ENCODE measurements around the gene SOX14. TPM values are rescaled to one million over a fixed set of nuclear protein-coding genes. Genes with fewer than 3 reads are reported as not detected.

SOX14 gene
- total RNA-seq, 1 experiment from 2014 or later: not detected

- TF ChIP-seq, protein P1, sequence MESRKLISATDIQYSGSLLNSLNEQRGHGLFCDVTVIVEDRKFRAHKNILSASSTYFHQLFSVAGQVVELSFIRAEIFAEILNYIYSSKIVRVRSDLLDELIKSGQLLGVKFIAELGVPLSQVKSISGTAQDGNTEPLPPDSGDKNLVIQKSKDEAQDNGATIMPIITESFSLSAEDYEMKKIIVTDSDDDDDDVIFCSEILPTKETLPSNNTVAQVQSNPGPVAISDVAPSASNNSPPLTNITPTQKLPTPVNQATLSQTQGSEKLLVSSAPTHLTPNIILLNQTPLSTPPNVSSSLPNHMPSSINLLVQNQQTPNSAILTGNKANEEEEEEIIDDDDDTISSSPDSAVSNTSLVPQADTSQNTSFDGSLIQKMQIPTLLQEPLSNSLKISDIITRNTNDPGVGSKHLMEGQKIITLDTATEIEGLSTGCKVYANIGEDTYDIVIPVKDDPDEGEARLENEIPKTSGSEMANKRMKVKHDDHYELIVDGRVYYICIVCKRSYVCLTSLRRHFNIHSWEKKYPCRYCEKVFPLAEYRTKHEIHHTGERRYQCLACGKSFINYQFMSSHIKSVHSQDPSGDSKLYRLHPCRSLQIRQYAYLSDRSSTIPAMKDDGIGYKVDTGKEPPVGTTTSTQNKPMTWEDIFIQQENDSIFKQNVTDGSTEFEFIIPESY (IDR thresholded peaks at IDR 0.05; ENCODE audit: extremely low read depth, insufficient replicate concordance, low read length): no peak
- TF ChIP-seq FOSL1 (IDR thresholded peaks at IDR 0.05; ENCODE audit: low read depth) (no peak), CEBPB (IDR thresholded peaks at IDR 0.05; ENCODE audit: low read depth) (no peak), CTCF (IDR thresholded peaks at IDR 0.05 in 2 of 3, conservative IDR thresholded peaks at IDR 0.05 in 1 of 3; ENCODE audit: borderline replicate concordance in 1 of 3, insufficient read depth in 1 of 3, low read depth in 2 of 3, low read length in 2 of 3) (no peak), SP1 (IDR thresholded peaks at IDR 0.05; ENCODE audit: low read depth) (no peak), YY1 (IDR thresholded peaks at IDR 0.05; ENCODE audit: extremely low read depth, insufficient replicate concordance, low read depth, low read length) (no peak), TCF7L2 (IDR thresholded peaks at IDR 0.05; ENCODE audit: borderline replicate concordance, extremely low read depth, insufficient read depth, insufficient read length) (no peak), POLR2AphosphoS5 (IDR thresholded peaks at IDR 0.05; ENCODE audit: low read depth, low read length) (no peak), JUND (IDR thresholded peaks at IDR 0.05) (no peak), POLR2A (IDR thresholded peaks at IDR 0.05; ENCODE audit: borderline replicate concordance, extremely low read depth, insufficient read depth, insufficient read length) (no peak)
- TF ChIP-seq, protein P2, sequence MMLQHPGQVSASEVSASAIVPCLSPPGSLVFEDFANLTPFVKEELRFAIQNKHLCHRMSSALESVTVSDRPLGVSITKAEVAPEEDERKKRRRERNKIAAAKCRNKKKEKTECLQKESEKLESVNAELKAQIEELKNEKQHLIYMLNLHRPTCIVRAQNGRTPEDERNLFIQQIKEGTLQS (IDR thresholded peaks at IDR 0.05): no peak
- H3K79me2 ChIP-seq (ENCODE audit: insufficient read depth, low read length): no peaks in the 10 kb centered on the region
- no peak overlapping the region for H3K4me2 ChIP-seq (ENCODE audit: low read length)
- ATAC-seq: no peak
- ChIA-PET RAD21 (ENCODE audit: low non-redundant PET in 1 of 2, low total read pairs in 2 of 2, uncharacterized antibody in 2 of 2, unreplicated experiment in 2 of 2) (no interaction called here), POLR2A (no interaction called here), CTCF (no interaction called here)
- intact Hi-C loops (cut with micrococcal nuclease): no loop called here
- H3K9me2 ChIP-seq (ENCODE audit: insufficient read depth): no peaks in the 10 kb centered on the region
- no peaks in the 10 kb centered on the region for H3K36me3 ChIP-seq (ENCODE audit: control insufficient read depth in 1 of 2, insufficient read depth in 2 of 2, low read length in 2 of 2)
- no peak overlapping the region for H2AFZ ChIP-seq (ENCODE audit: low read depth, low read length, poor library complexity, severe bottlenecking)
- H3K27me3 ChIP-seq (ENCODE audit: insufficient read depth, low read length): peaks cover 20% of the 10 kb centered on the region
- H3K4me3 ChIP-seq (replicated peaks in 1 of 2; ENCODE audit: low read depth in 1 of 2, low read length in 2 of 2): no peak overlapping the region
- no peaks in the 10 kb centered on the region for H3K4me1 ChIP-seq (ENCODE audit: control insufficient read depth in 1 of 2, insufficient read depth in 2 of 2, low read length in 2 of 2)
- no TSS peak for BruUV-seq (replicated peaks)
- no peak for DNase-seq (ENCODE audit: low read depth, low spot score)
- no peaks in the 10 kb centered on the region for H3K9me3 ChIP-seq (ENCODE audit: control insufficient read depth in 1 of 2, insufficient read depth in 1 of 2, low read depth in 1 of 2, low read length in 2 of 2)
- H3K27ac ChIP-seq (ENCODE audit: low read depth, low read length): no peak overlapping the region
- H4K20me1 ChIP-seq (ENCODE audit: insufficient read depth): no peaks in the 10 kb centered on the region
- H3K9ac ChIP-seq (ENCODE audit: low read length): no peak overlapping the region
Observed at GRCh38 chr3:137766876-137767537, 2.9 kb downstream of the SOX14 start.

All from HCT116 (cell line).